ENCODE results near the gene LUC7L.
"Not testable (repeated sequence)": the region's sequence is repeated elsewhere in the genome, so short reads cannot be mapped to it uniquely, and the experiment has no call there.

LUC7L gene

GRCh38 chr16:262121-262745, 33.0 kb upstream of the LUC7L start:
- no peak for DNase-seq (ENCODE audit: low read depth)
- H3K4me3 ChIP-seq (ENCODE audit: low read depth, low read length): no peak overlapping the region
- TF ChIP-seq CTCF (IDR thresholded peaks at IDR 0.05; ENCODE audit: low read depth, low read length, missing control alignments): no peak

- TF ChIP-seq CTCF (IDR thresholded peaks at IDR 0.05; ENCODE audit: low read depth, low read length, missing control alignments): no peak
- H3K4me3 ChIP-seq (ENCODE audit: low read depth, low read length): no peak overlapping the region
- no peak for DNase-seq (ENCODE audit: low read depth)
Observed at GRCh38 chr16:261031-261691, 31.9 kb upstream of the LUC7L start.

- no peak for DNase-seq (ENCODE audit: low read depth)
- TF ChIP-seq CTCF (IDR thresholded peaks at IDR 0.05; ENCODE audit: low read depth, low read length, missing control alignments): no peak
- H3K4me3 ChIP-seq (ENCODE audit: low read depth, low read length): no peak overlapping the region
Observed at GRCh38 chr16:260326-260725, 31.1 kb upstream of the LUC7L start.

- no peak for TF ChIP-seq CTCF (IDR thresholded peaks at IDR 0.05; ENCODE audit: low read depth, low read length, missing control alignments)
- no peak for DNase-seq (ENCODE audit: low read depth)
- no peak overlapping the region for H3K4me3 ChIP-seq (ENCODE audit: low read depth, low read length)
Observed at GRCh38 chr16:259814-260253, 30.6 kb upstream of the LUC7L start.

- no peak for DNase-seq (ENCODE audit: low read depth)
- no peak for TF ChIP-seq CTCF (IDR thresholded peaks at IDR 0.05; ENCODE audit: low read depth, low read length, missing control alignments)
- H3K4me3 ChIP-seq (ENCODE audit: low read depth, low read length): no peak overlapping the region
Observed at GRCh38 chr16:259226-259625, 30.0 kb upstream of the LUC7L start.

GRCh38 chr16:258091-258490, 28.8 kb upstream of the LUC7L start:
- H3K4me3 ChIP-seq (ENCODE audit: low read depth, low read length); DNase-seq (ENCODE audit: low read depth): not testable (repeated sequence)

- no peak for DNase-seq (ENCODE audit: low read depth)
- H3K4me3 ChIP-seq (ENCODE audit: low read depth, low read length): no peak overlapping the region
- no peak for TF ChIP-seq CTCF (IDR thresholded peaks at IDR 0.05; ENCODE audit: low read depth, low read length, missing control alignments)
Observed at GRCh38 chr16:255183-255582, 25.9 kb upstream of the LUC7L start.
